HFF-Myc (cell line): ENCODE data around the gene POU5F1.
A peak's percentile ranks its signal among the peaks of the same experiment; 100 is the strongest.
"Not testable (repeated sequence)": the region's sequence is repeated elsewhere in the genome, so short reads cannot be mapped to it uniquely, and the experiment has no call there.

ENCODE experiments used
- DNase-seq: peaks from one replicate; pipeline ENCODE4 v3.0.0-alpha.2; 2011; ENCODE audit warnings: low read depth; ENCODE audit errors: extremely low read depth
- H3K4me3 ChIP-seq: replicated peaks from 2 replicates; pipeline ENCODE4 v1.5.1; 2011; ENCODE audit warnings: low read depth, mild to moderate bottlenecking, control low read depth, low read length
- TF ChIP-seq, protein P1 (sequence below): IDR thresholded peaks from 2 replicates; pipeline ENCODE4 v1.5.1; 2012; ENCODE audit warnings: mild to moderate bottlenecking, low read depth, low read length, control low read depth; ENCODE audit errors: missing control alignments

The POU5F1 gene

DNA sequence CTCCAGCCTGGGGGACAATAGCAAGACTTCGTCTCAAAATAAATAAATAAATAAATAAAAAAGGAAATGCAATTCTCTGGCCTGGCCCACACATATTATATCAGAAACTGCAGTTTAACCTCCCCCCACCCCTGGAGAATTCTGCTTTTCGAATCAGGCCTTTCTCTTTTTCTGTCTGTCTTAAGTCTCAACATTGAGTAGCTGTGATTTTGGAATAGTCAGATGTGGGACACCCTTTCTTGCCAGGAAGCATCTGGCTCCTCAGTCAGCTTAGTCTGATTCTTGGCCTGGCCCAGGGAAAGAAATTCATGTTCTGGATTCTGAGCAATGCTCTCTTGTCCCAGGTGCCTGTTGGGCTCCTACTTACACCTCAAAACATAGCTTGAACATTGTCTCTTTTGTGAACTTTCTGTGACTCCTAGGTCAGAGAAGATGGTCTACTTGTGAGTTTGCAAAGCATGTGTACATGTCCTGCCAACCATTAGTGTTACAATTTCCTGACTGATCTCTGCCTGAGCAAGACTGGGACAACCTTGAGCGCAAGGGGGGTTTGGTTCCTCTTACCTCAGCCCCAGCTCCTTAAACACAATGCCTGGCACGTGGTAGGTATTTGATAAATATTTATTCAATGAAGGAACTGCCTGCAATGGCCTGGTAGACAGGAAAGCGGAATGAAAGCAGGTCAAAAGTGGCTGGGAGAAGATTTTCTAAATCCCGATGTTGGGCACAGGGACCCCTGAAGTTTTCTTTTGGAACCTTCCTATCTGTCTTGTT, 23.8 kb upstream of the POU5F1 start:
- TF ChIP-seq, protein P1, sequence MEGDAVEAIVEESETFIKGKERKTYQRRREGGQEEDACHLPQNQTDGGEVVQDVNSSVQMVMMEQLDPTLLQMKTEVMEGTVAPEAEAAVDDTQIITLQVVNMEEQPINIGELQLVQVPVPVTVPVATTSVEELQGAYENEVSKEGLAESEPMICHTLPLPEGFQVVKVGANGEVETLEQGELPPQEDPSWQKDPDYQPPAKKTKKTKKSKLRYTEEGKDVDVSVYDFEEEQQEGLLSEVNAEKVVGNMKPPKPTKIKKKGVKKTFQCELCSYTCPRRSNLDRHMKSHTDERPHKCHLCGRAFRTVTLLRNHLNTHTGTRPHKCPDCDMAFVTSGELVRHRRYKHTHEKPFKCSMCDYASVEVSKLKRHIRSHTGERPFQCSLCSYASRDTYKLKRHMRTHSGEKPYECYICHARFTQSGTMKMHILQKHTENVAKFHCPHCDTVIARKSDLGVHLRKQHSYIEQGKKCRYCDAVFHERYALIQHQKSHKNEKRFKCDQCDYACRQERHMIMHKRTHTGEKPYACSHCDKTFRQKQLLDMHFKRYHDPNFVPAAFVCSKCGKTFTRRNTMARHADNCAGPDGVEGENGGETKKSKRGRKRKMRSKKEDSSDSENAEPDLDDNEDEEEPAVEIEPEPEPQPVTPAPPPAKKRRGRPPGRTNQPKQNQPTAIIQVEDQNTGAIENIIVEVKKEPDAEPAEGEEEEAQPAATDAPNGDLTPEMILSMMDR, result no peak
- no peak overlapping the region for H3K4me3 ChIP-seq
- no peak for DNase-seq

DNA sequence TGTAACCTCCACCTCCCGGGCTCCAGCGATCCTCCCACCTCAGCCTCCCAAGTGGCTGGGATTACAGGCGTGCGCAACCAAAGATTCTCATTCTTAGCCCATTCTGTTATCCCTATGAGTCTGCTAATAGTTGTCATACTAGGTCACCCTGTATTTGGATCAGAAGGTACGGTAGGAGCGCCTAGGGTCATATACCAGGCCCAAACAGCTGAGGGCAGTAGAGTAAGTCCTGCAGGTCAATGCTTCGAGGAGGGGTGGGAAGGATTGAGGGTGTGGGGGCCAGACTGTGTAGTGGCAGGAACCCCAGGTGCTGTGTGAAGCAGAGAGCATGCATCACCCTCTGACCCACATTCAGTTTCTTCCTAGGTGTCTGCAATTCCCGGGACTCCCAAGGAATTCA, 22.7 kb upstream of the POU5F1 start:
- no peak for DNase-seq
- H3K4me3 ChIP-seq, result no peak overlapping the region
- TF ChIP-seq, protein P1, result no peak

DNA sequence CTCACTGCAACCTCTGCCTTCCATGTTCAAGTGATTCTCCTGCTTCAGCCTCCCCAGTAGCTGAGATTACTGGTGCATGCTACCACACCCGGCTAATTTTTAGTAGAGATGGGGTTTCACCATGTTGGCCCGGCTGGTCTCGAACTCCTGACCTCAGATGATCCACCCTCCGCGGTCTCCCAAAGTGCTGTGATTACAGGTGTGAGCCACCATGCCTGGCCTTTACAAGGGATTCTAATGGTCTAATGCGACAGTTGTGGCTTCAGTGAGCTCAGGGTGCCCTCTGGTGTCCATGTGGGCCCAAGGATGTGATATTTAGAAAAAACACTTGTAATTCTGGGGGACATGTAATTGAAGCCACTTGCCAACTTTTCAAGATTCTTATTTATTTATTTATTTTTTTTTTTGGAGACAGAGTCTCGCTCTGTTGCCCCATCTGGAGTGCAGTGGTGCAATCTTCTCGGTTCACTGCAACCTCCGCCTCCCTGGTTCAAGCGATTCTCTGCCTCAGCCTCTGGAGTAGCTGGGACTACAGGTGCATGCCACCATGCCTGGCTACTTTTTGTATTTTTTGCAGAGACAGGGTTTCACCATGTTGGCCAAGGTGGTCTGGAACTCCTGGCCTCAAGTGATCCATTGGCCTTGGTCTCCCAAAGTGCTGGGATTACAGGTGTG, 22.1 kb upstream of the POU5F1 start:
- TF ChIP-seq, protein P1, result peak; percentile 55
- peak; percentile 55 for DNase-seq
- not testable (repeated sequence) for H3K4me3 ChIP-seq

DNA sequence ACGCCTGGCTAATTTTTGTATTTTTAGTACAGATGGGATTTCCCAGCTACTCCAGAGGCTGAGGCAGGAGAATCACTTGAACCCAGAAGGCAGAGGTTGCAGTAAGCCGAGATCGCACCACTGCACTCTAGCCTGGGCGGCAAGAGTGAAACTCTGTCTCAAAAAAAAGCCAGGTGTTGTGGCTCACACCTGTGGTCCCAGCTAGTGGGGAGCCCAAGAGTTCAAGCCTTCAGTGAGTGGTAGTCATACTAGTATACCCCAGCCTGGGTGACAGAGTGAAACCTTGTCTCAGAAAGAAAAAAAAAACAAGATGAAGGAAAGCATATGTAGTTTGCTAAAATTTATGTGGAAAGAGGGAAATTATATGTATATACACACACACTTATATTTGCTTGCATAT, 20.0 kb upstream of the POU5F1 start:
- H3K4me3 ChIP-seq, result no peak overlapping the region
- TF ChIP-seq, protein P1, result no peak
- no peak for DNase-seq

DNA sequence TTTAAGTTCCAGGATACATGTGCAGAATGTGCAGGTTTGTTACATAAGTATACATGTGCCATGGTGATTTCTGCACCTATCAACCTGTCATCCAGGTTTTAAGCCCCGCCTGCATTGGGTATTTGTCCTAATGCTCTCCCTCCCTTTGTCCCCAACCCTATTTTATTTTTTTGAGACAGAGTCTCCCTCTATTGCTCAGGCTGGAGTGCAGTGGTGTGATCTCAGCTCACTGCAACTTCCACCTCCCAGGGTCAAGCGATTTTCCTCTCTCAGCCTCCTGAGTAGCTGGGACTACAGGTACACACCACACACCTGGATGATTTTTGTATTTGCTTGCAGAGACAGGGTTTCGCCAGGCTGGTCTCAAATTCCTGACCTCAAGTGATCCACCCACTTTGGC, 18.7 kb upstream of the POU5F1 start:
- not testable (repeated sequence) for DNase-seq, H3K4me3 ChIP-seq

DNA sequence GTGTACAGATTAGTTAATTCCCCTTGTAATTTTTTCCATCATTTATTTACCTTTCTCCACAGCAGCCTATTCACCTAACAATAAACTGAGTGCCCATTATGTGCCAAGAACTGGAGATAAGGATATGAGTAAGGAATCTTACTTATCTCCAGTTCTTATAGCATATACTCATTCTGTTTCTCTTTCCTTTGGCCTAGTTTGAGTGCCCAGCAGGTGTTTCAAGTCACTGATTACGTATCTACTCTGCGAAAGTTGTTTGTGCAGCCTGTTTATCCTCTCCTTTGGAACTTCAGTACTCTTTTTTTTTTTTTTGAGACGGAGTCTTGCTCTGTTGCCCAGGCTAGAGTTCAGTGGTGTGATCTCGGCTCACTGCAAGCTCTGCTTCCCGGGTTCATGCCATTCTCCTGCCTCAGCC, 17.3 kb upstream of the POU5F1 start:
- no peak overlapping the region for H3K4me3 ChIP-seq
- DNase-seq, result no peak
- TF ChIP-seq, protein P1, result no peak

DNA sequence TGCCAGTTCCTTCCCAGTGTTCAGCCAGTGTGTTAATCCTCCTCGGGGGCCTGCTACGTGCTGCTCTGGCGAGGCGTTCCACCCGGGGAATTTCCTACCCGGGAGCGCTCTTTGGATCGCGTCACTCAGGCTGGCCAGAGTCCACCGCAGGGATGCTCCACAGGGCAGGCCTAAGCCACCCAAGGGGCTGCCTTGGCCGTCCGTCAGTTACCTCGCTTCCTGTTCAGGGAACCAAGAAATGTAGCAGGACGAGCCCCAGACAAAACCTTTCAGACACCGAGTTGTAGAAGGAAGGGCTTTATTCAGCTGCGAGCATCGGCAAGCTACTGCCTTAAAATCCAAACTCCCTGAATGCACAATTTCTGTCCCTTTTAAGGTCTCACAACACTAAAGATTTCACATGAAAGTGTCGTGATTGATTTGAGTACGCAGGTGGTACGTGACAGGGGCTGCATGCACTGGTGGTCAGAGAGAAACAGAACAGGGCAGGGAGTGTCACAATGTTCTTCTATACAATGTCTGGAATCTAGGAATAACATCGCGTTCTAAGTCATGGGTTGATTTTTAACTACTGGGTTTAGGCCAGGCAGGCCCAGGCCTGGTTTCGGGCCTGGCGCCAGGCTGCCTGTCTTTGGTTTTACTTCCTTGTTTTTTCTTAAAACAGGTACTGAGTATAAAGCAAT, 15.7 kb upstream of the POU5F1 start:
- TF ChIP-seq, protein P1, result no peak
- H3K4me3 ChIP-seq, result no peak overlapping the region
- DNase-seq, result no peak

DNA sequence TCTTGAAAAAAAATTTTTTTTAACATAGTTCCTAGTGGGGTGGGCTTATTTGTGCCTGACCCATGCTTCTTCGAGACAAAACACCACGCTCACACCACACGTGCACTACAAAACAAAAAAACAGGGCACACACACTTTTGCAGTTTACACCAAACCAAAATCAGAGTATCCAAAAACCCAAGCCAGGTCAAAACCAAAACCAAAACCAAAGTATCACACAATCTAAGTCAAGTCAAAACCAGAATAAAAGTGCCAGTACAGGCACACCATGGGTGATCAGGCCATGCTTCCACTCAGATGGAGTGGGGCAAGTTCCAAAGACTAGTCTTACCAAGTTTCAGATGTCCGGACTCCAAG, 15.2 kb upstream of the POU5F1 start:
- H3K4me3 ChIP-seq, DNase-seq: not testable (repeated sequence)

DNA sequence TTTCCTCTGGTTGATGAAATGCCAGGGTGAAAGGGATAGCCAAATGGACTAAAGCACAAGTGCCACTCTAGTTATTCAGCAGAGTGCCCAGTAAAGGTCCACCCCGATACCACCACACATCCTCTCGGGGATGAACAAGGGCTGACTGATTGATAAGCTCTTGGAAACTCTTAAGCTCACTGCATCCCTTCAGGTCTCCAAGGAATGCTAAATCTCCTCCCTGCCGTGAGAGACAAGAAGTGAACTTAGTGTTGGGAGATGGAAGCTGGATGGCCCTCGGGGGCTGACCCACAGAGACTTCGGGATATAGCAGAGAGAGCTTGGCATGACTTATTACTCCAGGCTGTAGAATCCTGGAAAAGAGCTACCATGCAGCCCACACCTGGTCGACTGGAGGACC, 13.4 kb upstream of the POU5F1 start:
- DNase-seq, H3K4me3 ChIP-seq: not testable (repeated sequence)

DNA sequence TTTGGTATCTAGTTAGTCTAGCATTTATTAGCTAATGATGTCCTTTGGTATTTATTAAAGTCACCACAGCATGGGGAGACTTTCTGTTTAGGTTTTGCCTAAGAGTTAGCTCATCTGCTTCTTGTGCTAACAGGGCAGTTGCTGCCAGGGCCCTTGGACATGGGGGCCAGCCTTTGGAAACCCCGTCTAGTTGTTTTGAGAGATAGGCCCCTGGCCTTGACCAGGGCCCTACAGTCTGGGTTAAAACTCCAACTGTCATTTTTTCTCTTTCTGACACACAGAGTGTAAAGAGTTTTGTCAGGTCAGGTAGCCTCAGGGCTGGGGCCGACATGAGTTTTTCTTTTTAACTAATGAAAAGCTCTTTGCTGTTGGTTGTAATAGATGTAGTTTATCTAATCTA, 12.8 kb upstream of the POU5F1 start:
- not testable (repeated sequence) for H3K4me3 ChIP-seq, DNase-seq
